ENCODE results near the gene CACNA1C. TPM values are rescaled to one million over a fixed set of nuclear protein-coding genes. Genes with fewer than 3 reads are reported as not detected.
A peak's percentile ranks its signal among the peaks of the same experiment; 100 is the strongest.

CACNA1C gene
- total RNA-seq, 4 donors from 2014 or later: 2.0 to 4.2 (median 2.5) TPM

DNA sequence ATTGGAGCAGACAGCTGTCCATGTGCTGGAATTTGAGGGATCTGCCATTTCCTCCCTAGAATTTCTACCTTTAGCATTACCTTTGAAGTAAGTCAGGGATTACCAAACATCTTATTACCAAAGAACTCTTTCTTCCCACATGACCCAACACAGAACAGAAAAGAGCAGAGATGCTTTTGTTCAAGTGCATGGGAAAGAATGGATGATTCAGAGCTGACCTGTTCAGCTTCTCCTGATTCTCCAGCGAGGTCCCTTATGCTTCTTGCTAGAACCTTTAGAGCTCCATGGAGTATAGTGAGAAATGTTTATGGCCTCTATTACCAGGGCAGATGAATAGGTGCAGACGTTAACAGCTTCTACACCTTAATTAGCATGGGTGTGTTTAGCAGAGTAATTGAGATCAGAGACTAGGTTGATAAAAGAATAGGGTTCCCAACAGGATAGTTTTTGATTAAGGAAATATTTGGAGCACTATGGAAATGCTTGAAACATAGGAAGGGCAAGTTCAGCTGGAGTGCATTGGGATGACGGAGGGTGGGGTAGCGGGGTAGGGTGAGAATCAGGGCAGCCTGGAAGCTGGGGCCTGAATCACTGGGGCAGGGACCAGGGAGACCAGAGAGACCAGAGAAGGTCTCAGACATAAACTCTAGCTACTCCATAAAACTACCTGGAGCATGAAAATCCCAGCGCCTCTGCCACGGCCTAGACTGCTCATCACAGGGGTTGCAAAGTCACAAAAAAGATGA, 223.7 kb downstream of the CACNA1C start:
- no peak for DNase-seq
- H3K36me3 ChIP-seq: no peaks in the 10 kb centered on the region
- H3K4me3 ChIP-seq (replicated peaks in 1 of 3): no peak overlapping the region
- intact Hi-C loops (cut with DNase I): loop anchor here (10.0 kb wide), 1 partner anchor 222 kb away; the partner anchor contains the start of gene CACNA1C
- H3K27me3 ChIP-seq: no peaks in the 10 kb centered on the region
- TF ChIP-seq, protein P1, sequence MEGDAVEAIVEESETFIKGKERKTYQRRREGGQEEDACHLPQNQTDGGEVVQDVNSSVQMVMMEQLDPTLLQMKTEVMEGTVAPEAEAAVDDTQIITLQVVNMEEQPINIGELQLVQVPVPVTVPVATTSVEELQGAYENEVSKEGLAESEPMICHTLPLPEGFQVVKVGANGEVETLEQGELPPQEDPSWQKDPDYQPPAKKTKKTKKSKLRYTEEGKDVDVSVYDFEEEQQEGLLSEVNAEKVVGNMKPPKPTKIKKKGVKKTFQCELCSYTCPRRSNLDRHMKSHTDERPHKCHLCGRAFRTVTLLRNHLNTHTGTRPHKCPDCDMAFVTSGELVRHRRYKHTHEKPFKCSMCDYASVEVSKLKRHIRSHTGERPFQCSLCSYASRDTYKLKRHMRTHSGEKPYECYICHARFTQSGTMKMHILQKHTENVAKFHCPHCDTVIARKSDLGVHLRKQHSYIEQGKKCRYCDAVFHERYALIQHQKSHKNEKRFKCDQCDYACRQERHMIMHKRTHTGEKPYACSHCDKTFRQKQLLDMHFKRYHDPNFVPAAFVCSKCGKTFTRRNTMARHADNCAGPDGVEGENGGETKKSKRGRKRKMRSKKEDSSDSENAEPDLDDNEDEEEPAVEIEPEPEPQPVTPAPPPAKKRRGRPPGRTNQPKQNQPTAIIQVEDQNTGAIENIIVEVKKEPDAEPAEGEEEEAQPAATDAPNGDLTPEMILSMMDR (IDR thresholded peaks at IDR 0.05): no peak
- no peak for TF ChIP-seq POLR2A (IDR thresholded peaks at IDR 0.05)
- 91 to 94% methylated on average over 6 of the region's 6 CpGs for WGBS, 2 donors
- no peaks in the 10 kb centered on the region for H3K4me1 ChIP-seq
- no peaks in the 10 kb centered on the region for H3K9me3 ChIP-seq
- H3K27ac ChIP-seq: no peak overlapping the region

DNA sequence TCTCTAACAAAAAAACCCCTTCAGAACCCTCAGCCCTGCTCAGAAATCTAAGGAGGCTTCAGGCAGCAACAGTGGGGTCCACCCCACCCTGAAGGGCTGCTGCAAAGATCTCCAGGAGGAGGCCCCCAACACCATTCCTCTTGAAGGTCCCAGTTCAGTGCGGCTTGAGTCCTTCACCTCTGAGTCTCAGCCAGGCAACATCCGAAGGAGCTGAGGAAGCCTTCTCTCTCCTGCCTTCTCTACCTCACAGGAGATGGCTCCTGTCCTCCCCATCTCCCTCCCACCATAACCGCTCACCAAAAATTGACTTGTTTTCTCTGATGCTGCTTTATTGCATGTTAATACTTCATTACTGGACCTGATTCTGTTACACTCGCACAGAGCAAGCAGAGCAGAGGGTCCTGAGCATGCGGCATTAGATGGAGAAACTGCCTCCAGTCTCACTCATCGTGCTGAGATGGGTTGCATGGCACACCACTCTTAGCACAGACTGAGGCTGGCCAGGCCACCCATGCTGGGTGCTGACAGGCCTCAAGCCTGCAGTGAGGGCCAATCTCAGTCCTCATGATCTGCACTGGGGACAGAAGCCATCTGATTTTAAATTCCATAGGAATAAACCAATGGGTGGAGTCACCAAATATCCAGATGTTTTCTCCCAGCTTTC, 224.8 kb downstream of the CACNA1C start:
- intact Hi-C loops (cut with DNase I): loop anchor here (10.0 kb wide), 1 partner anchor 223 kb away; the partner anchor contains the start of gene CACNA1C
- Histone ChIP-seq H3K36me3 (no peaks in the 10 kb centered on the region), H3K9me3 (no peaks in the 10 kb centered on the region), H3K4me3 (replicated peaks in 1 of 3) (no peak overlapping the region), H3K27me3 (no peaks in the 10 kb centered on the region), H3K27ac (no peak overlapping the region), H3K4me1 (no peaks in the 10 kb centered on the region)
- DNase-seq: no peak
- TF ChIP-seq POLR2A (IDR thresholded peaks at IDR 0.05): no peak
- TF ChIP-seq, protein P1 (IDR thresholded peaks at IDR 0.05): no peak
- WGBS, 2 donors: 92 to 97% methylated on average over 6 of the region's 6 CpGs

DNA sequence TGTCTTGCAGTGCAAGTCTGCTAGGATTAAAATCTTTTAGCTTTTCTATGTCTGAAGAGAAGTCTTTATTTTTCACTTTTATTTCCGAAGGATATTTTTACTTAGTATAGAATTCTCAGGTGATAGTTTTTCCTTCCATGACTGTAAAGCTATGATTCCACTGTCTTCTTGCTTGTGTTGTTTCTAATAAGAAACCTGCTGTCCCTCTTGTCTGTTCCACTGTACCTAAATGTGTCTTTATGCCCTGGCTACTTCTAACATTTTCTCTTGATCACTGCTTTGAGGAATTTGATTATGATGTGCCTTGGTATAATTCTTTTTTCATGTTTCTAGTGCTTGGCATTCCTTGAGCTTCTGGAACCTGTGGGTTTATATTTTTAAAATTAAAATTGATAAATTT, 228.7 kb downstream of the CACNA1C start:
- WGBS, 2 donors: 98% methylated on average over 1 of the region's 1 CpG
- no peak for DNase-seq
- intact Hi-C loops (cut with DNase I): no loop called here

DNA sequence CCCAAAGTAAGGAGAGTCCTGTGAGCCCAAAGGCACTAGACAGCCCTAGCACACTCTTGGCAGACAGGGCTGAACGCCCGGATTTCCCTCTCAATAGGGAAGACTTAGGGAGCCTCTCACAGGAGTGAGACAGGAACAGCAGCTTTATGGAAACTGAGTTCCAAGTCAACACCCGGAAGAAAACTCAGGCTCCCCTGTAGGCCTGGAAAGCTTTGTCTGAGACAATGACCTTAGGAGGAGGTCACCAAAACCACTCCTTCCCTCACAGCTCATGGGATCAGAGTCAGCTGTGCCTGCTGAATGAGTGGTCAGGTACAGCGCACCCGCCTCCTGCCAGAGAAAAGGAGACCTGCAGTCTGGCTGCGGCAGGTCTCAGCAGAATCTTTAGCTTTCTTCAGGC, 229.5 kb downstream of the CACNA1C start:
- peak; percentile 27 to 29 for DNase-seq
- no peak overlapping the region for H3K4me3 ChIP-seq (replicated peaks in 1 of 3)
- H3K27me3 ChIP-seq: no peaks in the 10 kb centered on the region
- H3K36me3 ChIP-seq: no peaks in the 10 kb centered on the region
- no peaks in the 10 kb centered on the region for H3K9me3 ChIP-seq
- intact Hi-C loops (cut with DNase I): no loop called here
- WGBS, 2 donors: 62 to 72% methylated on average over 6 of the region's 6 CpGs
- H3K27ac ChIP-seq: no peak overlapping the region
- TF ChIP-seq, protein P1 (IDR thresholded peaks at IDR 0.05): no peak
- TF ChIP-seq POLR2A (IDR thresholded peaks at IDR 0.05): no peak
- peaks cover 0 to 8% of the 10 kb centered on the region in 2 donors for H3K4me1 ChIP-seq

More for the DNA sequence above, 228.7 kb downstream of the CACNA1C start:
- Histone ChIP-seq H3K27me3 (no peaks in the 10 kb centered on the region), H3K4me1 (peaks cover 0 to 6% of the 10 kb centered on the region in 2 donors), H3K27ac (no peak overlapping the region), H3K4me3 (replicated peaks in 1 of 3) (no peak overlapping the region), H3K36me3 (no peaks in the 10 kb centered on the region), H3K9me3 (no peaks in the 10 kb centered on the region)
- TF ChIP-seq, protein P1 (IDR thresholded peaks at IDR 0.05): no peak
- TF ChIP-seq POLR2A (IDR thresholded peaks at IDR 0.05): no peak

DNA sequence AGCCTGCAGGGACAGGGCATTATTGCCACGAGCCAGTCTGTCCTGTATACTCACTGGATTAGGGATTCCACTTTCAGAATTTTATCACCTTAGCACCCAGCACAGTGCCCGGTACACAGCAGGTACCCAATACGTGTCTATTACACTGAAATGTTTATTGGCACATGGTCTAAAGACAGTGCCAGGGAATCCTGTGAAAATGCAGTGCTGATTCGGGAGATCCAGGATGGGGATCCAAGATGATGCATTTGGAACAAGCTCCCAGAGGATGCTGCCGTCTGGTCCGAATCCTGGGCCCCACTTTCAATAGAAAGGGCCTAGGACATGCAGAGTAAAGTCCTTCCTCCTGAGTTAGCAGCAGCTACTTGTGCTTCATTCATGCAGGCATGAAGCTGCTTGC, 230.7 kb downstream of the CACNA1C start:
- Histone ChIP-seq H3K27me3 (no peaks in the 10 kb centered on the region), H3K36me3 (no peaks in the 10 kb centered on the region), H3K4me3 (replicated peaks in 1 of 3) (no peak overlapping the region), H3K27ac (peak overlapping the region in 2 of 3 donors; percentile 11 to 38), H3K9me3 (no peaks in the 10 kb centered on the region), H3K4me1 (peaks cover 0 to 12% of the 10 kb centered on the region in 2 donors)
- TF ChIP-seq, protein P1 (IDR thresholded peaks at IDR 0.05): no peak
- no peak for TF ChIP-seq POLR2A (IDR thresholded peaks at IDR 0.05)
- intact Hi-C loops (cut with DNase I): no loop called here
- WGBS, 2 donors: 80 to 81% methylated on average over 6 of the region's 6 CpGs
- no peak for DNase-seq
